Neural cell (in vitro differentiated cells): Measurements from ENCODE around the gene RERE. TPM values are rescaled to one million over a fixed set of nuclear protein-coding genes. Genes with fewer than 3 reads are reported as not detected.

ENCODE experiments used
- H2AFZ ChIP-seq: fragments of 200-600, 300-800 bp; sonication (generic), shearing (Covaris generic); 2 replicates; pipeline ENCODE4 v1.6.0; 2014; ENCODE audit warnings: low read depth, mild to moderate bottlenecking, antibody characterized with exemption, low read length, moderate library complexity
- H3F3A ChIP-seq: fragments of 200-600 bp; shearing (Covaris generic); 2 replicates; pipeline ENCODE4 v1.6.1; 2016; ENCODE audit warnings: mild to moderate bottlenecking, moderate library complexity, mixed read lengths, antibody characterized with exemption, low read length; ENCODE audit not compliant: insufficient read depth, poor library complexity, severe bottlenecking
- H3K27ac ChIP-seq: fragments of 200-600, 300-800 bp; sonication (generic), shearing (Covaris generic); 2 replicates; pipeline ENCODE4 v1.5.1; 2014; ENCODE audit warnings: mild to moderate bottlenecking, low read length, moderate library complexity
- H3K27me3 ChIP-seq: fragments of 300-800, 200-600 bp; sonication (generic), shearing (Covaris generic); 2 replicates; pipeline ENCODE4 v1.6.0; 2014; ENCODE audit warnings: mild to moderate bottlenecking, low read depth, low read length, moderate library complexity; ENCODE audit not compliant: insufficient read depth
- H3K36me3 ChIP-seq: fragments of 300-800, 200-600 bp; sonication (generic), shearing (Covaris generic); 2 replicates; pipeline ENCODE4 v1.5.1; 2014; ENCODE audit warnings: mild to moderate bottlenecking, antibody characterized with exemption, low read length, moderate library complexity; ENCODE audit not compliant: insufficient read depth
- H3K4me2 ChIP-seq: fragments of 300-800, 200-600 bp; sonication (generic), shearing (Covaris generic); 2 replicates; pipeline ENCODE4 v1.6.0; 2014; ENCODE audit warnings: mild to moderate bottlenecking, low read length
- H3K4me3 ChIP-seq: fragments of 300-800, 200-600 bp; sonication (generic), shearing (Covaris generic); 2 replicates; pipeline ENCODE4 v1.5.1; 2014; ENCODE audit warnings: mild to moderate bottlenecking, low read length, moderate library complexity
- H3K79me2 ChIP-seq: fragments of 200-600 bp; shearing (Covaris generic); replicated peaks from 2 replicates; pipeline ENCODE4 v1.6.0; 2014; ENCODE audit warnings: mild to moderate bottlenecking, low read length, moderate library complexity; ENCODE audit not compliant: insufficient read depth
- H3K9ac ChIP-seq: fragments of 300-800, 200-600 bp; sonication (generic), shearing (Covaris generic); 2 replicates; pipeline ENCODE4 v1.6.1; 2016; ENCODE audit warnings: mild to moderate bottlenecking, low read length, mixed read lengths
- H3K9me2 ChIP-seq: fragments of 200-600 bp; shearing (Covaris generic); 2 replicates; pipeline ENCODE4 v1.6.1; 2016; ENCODE audit warnings: mild to moderate bottlenecking, low read length, mixed read lengths; ENCODE audit not compliant: insufficient read depth
- H3K9me3 ChIP-seq: fragments of 200-600, 300-800 bp; sonication (generic), shearing (Covaris generic); 2 replicates; pipeline ENCODE4 v1.6.1; 2016; ENCODE audit warnings: mild to moderate bottlenecking, mixed run types, low read length, moderate library complexity, mixed read lengths
- H4K20me1 ChIP-seq: fragments of 200-600 bp; shearing (Covaris generic); 2 replicates; pipeline ENCODE4 v1.6.1; 2016; ENCODE audit warnings: mild to moderate bottlenecking, mixed run types; ENCODE audit not compliant: insufficient read depth
- CTCF ChIP-seq: fragments of 450-650 bp; IDR thresholded peaks from 2 replicates; pipeline ENCODE4 v1.5.1; 2014; ENCODE audit warnings: antibody characterized with exemption, mild to moderate bottlenecking, moderate library complexity; ENCODE audit not compliant: poor library complexity, severe bottlenecking
- EP300 ChIP-seq: fragments of 450-650 bp; conservative IDR thresholded peaks from 2 replicates; pipeline ENCODE4 v1.6.1; 2014; ENCODE audit warnings: antibody characterized with exemption, mild to moderate bottlenecking, moderate library complexity; ENCODE audit not compliant: poor library complexity, severe bottlenecking
- EZH2 ChIP-seq: fragments of 200-600, 300-800 bp; shearing (Covaris generic), sonication (generic); IDR thresholded peaks from 2 replicates; pipeline ENCODE4 v1.6.1; 2014; ENCODE audit warnings: antibody characterized with exemption, low read length, borderline replicate concordance, mild to moderate bottlenecking; ENCODE audit not compliant: insufficient read depth, poor library complexity, severe bottlenecking
- MXI1 ChIP-seq: fragments of 450-650 bp; conservative IDR thresholded peaks from 2 replicates; pipeline ENCODE4 v1.6.1; 2014; ENCODE audit warnings: antibody characterized with exemption, mild to moderate bottlenecking; ENCODE audit not compliant: poor library complexity, severe bottlenecking
- POLR2AphosphoS5 ChIP-seq: IDR thresholded peaks from 2 replicates; pipeline ENCODE4 v1.6.1; 2012
- RAD21 ChIP-seq: fragments of 450-650 bp; conservative IDR thresholded peaks from 2 replicates; pipeline ENCODE4 v1.6.1; 2014; ENCODE audit warnings: antibody characterized with exemption, mild to moderate bottlenecking, moderate library complexity
- REST ChIP-seq: IDR thresholded peaks from 2 replicates; pipeline ENCODE4 v1.6.1; 2012; ENCODE audit warnings: borderline replicate concordance
- SMC3 ChIP-seq: fragments of 450-650 bp; conservative IDR thresholded peaks from 2 replicates; pipeline ENCODE4 v1.6.1; 2014; ENCODE audit warnings: antibody characterized with exemption, mild to moderate bottlenecking, moderate library complexity; ENCODE audit not compliant: poor library complexity
- TAF1 ChIP-seq: IDR thresholded peaks from 2 replicates; pipeline ENCODE4 v1.6.1; 2012; ENCODE audit warnings: low read depth
- polyA plus RNA-seq: library from polyadenylated mRNA; depleted of rRNA; stranded (reverse); fragments of >200 nt; gene quantifications from 2 replicates; pipeline ENCODE4 v1.2.3, GENCODE V29; 2014

Gene RERE
- polyA plus RNA-seq, 1 donor from 2014 or later, result 21.0 TPM

GRCh38 chr1:8646996-8647395 is 170.4 kb downstream of the RERE start:
- H3F3A ChIP-seq, result no peaks in the 10 kb centered on the region
- no peak overlapping the region for H3K4me3 ChIP-seq
- H3K36me3 ChIP-seq, result no peaks in the 10 kb centered on the region
- H3K27me3 ChIP-seq, result no peaks in the 10 kb centered on the region
- peaks cover 12% of the 10 kb centered on the region for H4K20me1 ChIP-seq
- H3K4me2 ChIP-seq, result no peak overlapping the region
- H3K9ac ChIP-seq, result no peak overlapping the region
- H3K27ac ChIP-seq, result no peak overlapping the region
- no peaks in the 10 kb centered on the region for H3K9me2 ChIP-seq
- H3K79me2 ChIP-seq, result peaks cover 92% of the 10 kb centered on the region
- no peak for TF ChIP-seq MXI1
- TF ChIP-seq TAF1, result no peak
- TF ChIP-seq SMC3, result no peak
- no peak for TF ChIP-seq POLR2AphosphoS5
- TF ChIP-seq REST, result no peak
- TF ChIP-seq EZH2, result no peak
- TF ChIP-seq RAD21, result no peak
- no peak for TF ChIP-seq EP300
- TF ChIP-seq CTCF, result no peak
- H3K9me3 ChIP-seq, result no peaks in the 10 kb centered on the region
- H2AFZ ChIP-seq, result no peak overlapping the region

- Histone ChIP-seq H3K4me3 (no peak overlapping the region), H3K4me2 (no peak overlapping the region), H3K79me2 (peaks cover 86% of the 10 kb centered on the region), H3K9ac (no peak overlapping the region), H3K27me3 (no peaks in the 10 kb centered on the region), H3F3A (no peaks in the 10 kb centered on the region), H3K27ac (no peak overlapping the region), H4K20me1 (peaks cover 9% of the 10 kb centered on the region), H2AFZ (no peak overlapping the region), H3K9me3 (no peaks in the 10 kb centered on the region), H3K9me2 (no peaks in the 10 kb centered on the region), H3K36me3 (no peaks in the 10 kb centered on the region)
- TF ChIP-seq EZH2 (no peak), TAF1 (no peak), REST (no peak), POLR2AphosphoS5 (no peak), RAD21 (no peak), MXI1 (no peak), CTCF (no peak), SMC3 (no peak), EP300 (no peak)
Observed at GRCh38 chr1:8646189-8646588, 171.3 kb downstream of the RERE start.
